Duodenal mucosa (tissue), 2 donors: ENCODE results near the gene CPEB3.
"Not testable (repeated sequence)": the region's sequence is repeated elsewhere in the genome, so short reads cannot be mapped to it uniquely, and the experiment has no call there.

Experiments
- H3K27ac ChIP-seq: one replicate; pipeline ENCODE4 v1.7.0; 2013; ENCODE audit warnings: low read depth, low read length
- H3K27me3 ChIP-seq, 2 donors: one replicate each; pipeline ENCODE4 v1.7.0; 2013; ENCODE audit warnings: low read length in 2 of 2, control low read depth in 1 of 2; ENCODE audit not compliant: insufficient read depth in 2 of 2, control insufficient read depth in 1 of 2
- H3K36me3 ChIP-seq, 2 donors: one replicate each; pipeline ENCODE4 v1.7.0; 2013; ENCODE audit warnings: low read length in 2 of 2, control low read depth in 1 of 2; ENCODE audit not compliant: insufficient read depth in 2 of 2, control insufficient read depth in 1 of 2
- H3K4me1 ChIP-seq, 2 donors: one replicate each; pipeline ENCODE4 v1.7.0; 2013; ENCODE audit warnings: low read length in 2 of 2, control low read depth in 1 of 2; ENCODE audit not compliant: insufficient read depth in 2 of 2, control insufficient read depth in 1 of 2
- H3K4me3 ChIP-seq, 2 donors: one replicate each; pipeline ENCODE4 v1.7.0; 2013; ENCODE audit warnings: low read length in 2 of 2, low read depth in 1 of 2
- H3K9ac ChIP-seq, 2 donors: one replicate each; pipeline ENCODE4 v1.7.0; 2013; ENCODE audit warnings: low read length in 2 of 2, low read depth in 1 of 2
- H3K9me3 ChIP-seq, 2 donors: one replicate each; pipeline ENCODE4 v1.7.0; 2013; ENCODE audit warnings: low read length in 2 of 2, control low read depth in 1 of 2; ENCODE audit not compliant: control insufficient read depth in 1 of 2

Gene CPEB3

DNA sequence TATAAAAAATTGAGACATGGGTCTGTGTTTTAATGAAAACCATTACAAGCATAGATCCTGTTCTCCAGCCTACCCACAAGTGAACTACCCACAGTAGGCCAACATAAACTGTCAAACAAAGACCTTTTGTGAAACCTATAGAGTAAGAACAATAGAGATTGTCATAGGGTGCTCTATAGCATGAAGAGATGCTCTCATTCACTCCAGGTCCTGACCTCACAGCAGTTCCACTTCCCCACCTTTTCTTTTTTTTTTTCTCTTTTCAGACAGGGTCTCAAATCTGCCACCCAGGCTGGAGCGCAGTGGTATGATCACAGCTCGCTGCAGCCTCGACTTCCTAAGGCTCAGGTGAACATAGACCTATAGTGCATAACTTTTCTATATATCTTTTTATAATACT lies 72.3 kb downstream of the CPEB3 start:
- Histone ChIP-seq H3K4me3 (no peak overlapping the region), H3K4me1 (no peaks in the 10 kb centered on the region), H3K27ac (no peak overlapping the region), H3K9me3 (no peaks in the 10 kb centered on the region), H3K9ac (no peak overlapping the region), H3K27me3 (no peaks in the 10 kb centered on the region), H3K36me3 (peaks cover 0 to 3% of the 10 kb centered on the region in 2 donors)

DNA sequence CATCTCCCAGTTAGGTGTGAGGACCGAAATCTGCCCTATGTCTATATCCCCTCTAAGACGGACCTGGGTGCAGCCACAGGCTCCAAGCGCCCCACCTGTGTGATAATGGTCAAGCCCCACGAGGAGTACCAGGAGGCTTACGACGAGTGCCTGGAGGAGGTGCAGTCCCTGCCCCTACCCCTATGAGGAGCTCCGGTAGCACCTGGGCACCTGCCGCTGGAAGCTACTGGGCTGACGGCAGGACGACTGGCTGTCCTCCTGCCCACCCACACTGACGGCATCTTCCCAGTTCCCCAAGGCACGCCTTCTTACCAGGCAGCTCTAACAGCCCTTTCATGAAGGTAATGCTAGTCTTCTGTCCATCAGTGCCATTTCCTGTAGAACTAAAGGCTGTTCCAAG lies 74.3 kb downstream of the CPEB3 start:
- H3K4me1 ChIP-seq, H3K27me3 ChIP-seq, H3K4me3 ChIP-seq, H3K9me3 ChIP-seq, H3K36me3 ChIP-seq, H3K9ac ChIP-seq, H3K27ac ChIP-seq: not testable (repeated sequence)

GRCh38 chr10:92215222-92215621 lies 75.7 kb downstream of the CPEB3 start:
- H3K9me3 ChIP-seq, H3K27me3 ChIP-seq, H3K27ac ChIP-seq, H3K4me3 ChIP-seq, H3K36me3 ChIP-seq, H3K9ac ChIP-seq, H3K4me1 ChIP-seq: not testable (repeated sequence)

GRCh38 chr10:92213049-92213448 lies 77.8 kb downstream of the CPEB3 start:
- Histone ChIP-seq H3K4me1 (peaks cover 0 to 5% of the 10 kb centered on the region in 2 donors), H3K27ac (no peak overlapping the region)

DNA sequence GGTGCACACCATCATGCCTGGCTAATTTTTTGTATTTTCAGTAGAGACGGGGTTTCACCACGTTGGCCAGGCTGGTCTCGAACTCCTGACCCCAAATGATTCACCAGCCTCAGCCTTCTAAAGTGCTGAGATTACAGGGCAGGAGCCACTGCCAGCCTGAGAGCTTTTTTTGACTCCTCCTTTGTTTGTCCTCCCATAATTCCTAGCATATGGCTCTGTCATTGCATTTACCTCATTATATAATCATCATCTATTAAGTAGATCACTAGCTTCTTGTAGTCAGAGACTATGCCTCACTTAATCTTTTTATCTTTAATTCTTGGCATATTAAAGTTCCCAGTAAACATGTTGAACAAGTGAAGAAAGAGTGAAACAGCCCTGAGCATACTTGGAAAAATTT lies 82.1 kb downstream of the CPEB3 start:
- no peak overlapping the region for H3K27ac ChIP-seq
- no peak overlapping the region for H3K9ac ChIP-seq
- H3K4me3 ChIP-seq: no peak overlapping the region
- H3K36me3 ChIP-seq: no peaks in the 10 kb centered on the region
- peaks cover 0 to 5% of the 10 kb centered on the region in 2 donors for H3K4me1 ChIP-seq
- no peaks in the 10 kb centered on the region for H3K27me3 ChIP-seq
- no peaks in the 10 kb centered on the region for H3K9me3 ChIP-seq

More at GRCh38 chr10:92213049-92213448, 77.8 kb downstream of the CPEB3 start:
- Histone ChIP-seq H3K4me3 (no peak overlapping the region), H3K9me3 (no peaks in the 10 kb centered on the region), H3K27me3 (no peaks in the 10 kb centered on the region), H3K9ac (no peak overlapping the region), H3K36me3 (no peaks in the 10 kb centered on the region)

DNA sequence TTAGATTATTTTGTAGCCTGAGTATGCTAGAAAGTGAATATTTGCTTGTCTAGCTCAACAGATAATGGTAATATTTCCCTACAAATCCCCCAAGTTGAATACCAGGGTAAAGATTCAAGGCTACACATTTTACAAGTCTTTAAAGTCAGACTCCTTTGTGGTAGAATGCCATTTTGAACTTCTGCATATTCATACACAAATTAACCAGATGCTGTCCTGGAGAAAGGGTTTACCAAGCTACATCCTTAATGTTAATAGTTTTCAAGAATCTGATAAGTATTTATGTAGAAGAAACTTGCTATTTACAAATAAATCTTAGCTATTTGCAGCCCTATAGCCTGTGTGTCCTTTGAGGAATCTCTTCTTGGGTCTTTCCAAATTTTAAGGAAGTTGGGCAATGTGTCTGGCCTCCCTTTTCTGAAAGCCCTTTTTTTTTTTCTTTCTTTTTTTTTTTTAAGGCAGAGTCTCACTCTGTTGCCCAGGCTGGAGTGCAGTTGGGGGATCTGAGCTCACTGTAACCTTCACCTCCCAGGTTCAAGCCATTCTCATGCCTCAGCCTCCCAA lies 82.6 kb downstream of the CPEB3 start:
- H3K4me3 ChIP-seq: no peak overlapping the region
- no peak overlapping the region for H3K27ac ChIP-seq
- no peaks in the 10 kb centered on the region for H3K9me3 ChIP-seq
- H3K9ac ChIP-seq: no peak overlapping the region
- no peaks in the 10 kb centered on the region for H3K27me3 ChIP-seq
- peaks cover 0 to 5% of the 10 kb centered on the region in 2 donors for H3K4me1 ChIP-seq
- no peaks in the 10 kb centered on the region for H3K36me3 ChIP-seq

GRCh38 chr10:92207061-92207460 lies 83.8 kb downstream of the CPEB3 start:
- H3K9ac ChIP-seq: no peak overlapping the region
- H3K36me3 ChIP-seq: no peaks in the 10 kb centered on the region
- H3K27ac ChIP-seq: no peak overlapping the region
- H3K9me3 ChIP-seq: no peaks in the 10 kb centered on the region
- H3K4me3 ChIP-seq: no peak overlapping the region
- no peaks in the 10 kb centered on the region for H3K27me3 ChIP-seq
- H3K4me1 ChIP-seq: peaks cover 0 to 5% of the 10 kb centered on the region in 2 donors

GRCh38 chr10:92203919-92204623 lies 86.8 kb downstream of the CPEB3 start:
- H3K36me3 ChIP-seq: no peaks in the 10 kb centered on the region
- no peaks in the 10 kb centered on the region for H3K4me1 ChIP-seq
- H3K9ac ChIP-seq: no peak overlapping the region
- H3K27ac ChIP-seq: no peak overlapping the region
- no peaks in the 10 kb centered on the region for H3K9me3 ChIP-seq
- no peak overlapping the region for H3K4me3 ChIP-seq
- H3K27me3 ChIP-seq: no peaks in the 10 kb centered on the region

- Histone ChIP-seq H3K36me3 (no peaks in the 10 kb centered on the region), H3K27me3 (no peaks in the 10 kb centered on the region), H3K4me3 (no peak overlapping the region), H3K4me1 (peaks cover 0 to 2% of the 10 kb centered on the region in 2 donors), H3K27ac (no peak overlapping the region), H3K9ac (no peak overlapping the region), H3K9me3 (no peaks in the 10 kb centered on the region)
Observed at GRCh38 chr10:92202536-92202935, 88.3 kb downstream of the CPEB3 start.

GRCh38 chr10:92200564-92200963 lies 90.3 kb downstream of the CPEB3 start:
- Histone ChIP-seq H3K27me3 (no peaks in the 10 kb centered on the region), H3K9ac (no peak overlapping the region), H3K36me3 (no peaks in the 10 kb centered on the region), H3K9me3 (no peaks in the 10 kb centered on the region), H3K4me3 (no peak overlapping the region), H3K4me1 (peaks cover 0 to 2% of the 10 kb centered on the region in 2 donors), H3K27ac (no peak overlapping the region)
